Peyer's patch (tissue), 4 donors: Measurements from ENCODE around the gene AK1.

Source experiments
- CTCF ChIP-seq, 6 experiments: fragments of 450-650 bp in 4 of 6; fragments of 200-600 bp in 2 of 6; sonication (generic) in 1 of 6; IDR thresholded peaks; one replicate each; pipeline ENCODE4 v1.5.1; 2017 to 2019; ENCODE audit warnings: antibody characterized with exemption in 6 of 6, mild to moderate bottlenecking in 3 of 6, moderate library complexity in 1 of 6
- POLR2A ChIP-seq, 2 donors: fragments of 450-650 bp; IDR thresholded peaks; one replicate each; pipeline ENCODE4 v1.5.1; 2017; ENCODE audit warnings: antibody characterized with exemption in 2 of 2, mild to moderate bottlenecking in 2 of 2, moderate library complexity in 2 of 2

GRCh38 chr9:127858041-127858512 is 19.4 kb downstream of the AK1 start:
- no peak for TF ChIP-seq POLR2A (IDR thresholded peaks at IDR 0.05)
- no peak for TF ChIP-seq CTCF (IDR thresholded peaks at IDR 0.05)
